Measurements from ENCODE around the gene RMRP.
"Not testable (repeated sequence)": the region's sequence is repeated elsewhere in the genome, so short reads cannot be mapped to it uniquely, and the experiment has no call there.

RMRP gene

GRCh38 chr9:35637427-35637955, 20.3 kb downstream of the RMRP start:
- H3K27ac ChIP-seq (ENCODE audit: low read length); H4K20me1 ChIP-seq (ENCODE audit: insufficient read depth, low read length); H3K4me3 ChIP-seq (ENCODE audit: low read length); H3K9me2 ChIP-seq (replicated peaks; ENCODE audit: insufficient read depth, low read length); H3K4me2 ChIP-seq (ENCODE audit: low read depth, low read length); H3K27me3 ChIP-seq (replicated peaks; ENCODE audit: insufficient read depth, low read length); H3K9ac ChIP-seq (ENCODE audit: low read length); H3K9me3 ChIP-seq (replicated peaks; ENCODE audit: insufficient read depth, low read length); H3K4me1 ChIP-seq (ENCODE audit: low read length); H3K36me3 ChIP-seq (replicated peaks; ENCODE audit: insufficient read depth, low read length); H2AFZ ChIP-seq (ENCODE audit: low read length); H3K79me2 ChIP-seq (ENCODE audit: low read length); H3F3A ChIP-seq (ENCODE audit: insufficient read depth, low read length); DNase-seq: not testable (repeated sequence)

- H3K79me2 ChIP-seq (ENCODE audit: low read length); H4K20me1 ChIP-seq (ENCODE audit: insufficient read depth, low read length); H3K4me2 ChIP-seq (ENCODE audit: low read depth, low read length); H2AFZ ChIP-seq (ENCODE audit: low read length); H3K36me3 ChIP-seq (replicated peaks; ENCODE audit: insufficient read depth, low read length); H3K9me2 ChIP-seq (replicated peaks; ENCODE audit: insufficient read depth, low read length); H3K4me1 ChIP-seq (ENCODE audit: low read length); H3K27me3 ChIP-seq (replicated peaks; ENCODE audit: insufficient read depth, low read length); H3F3A ChIP-seq (ENCODE audit: insufficient read depth, low read length); DNase-seq; H3K4me3 ChIP-seq (ENCODE audit: low read length); H3K9ac ChIP-seq (ENCODE audit: low read length); H3K9me3 ChIP-seq (replicated peaks; ENCODE audit: insufficient read depth, low read length); H3K27ac ChIP-seq (ENCODE audit: low read length): not testable (repeated sequence)
Measured at GRCh38 chr9:35636877-35637246, 21.0 kb downstream of the RMRP start.

GRCh38 chr9:35636135-35636876, 21.5 kb downstream of the RMRP start:
- H3K9me2 ChIP-seq (replicated peaks; ENCODE audit: insufficient read depth, low read length) = no peaks in the 10 kb centered on the region
- no peaks in the 10 kb centered on the region for H3F3A ChIP-seq (ENCODE audit: insufficient read depth, low read length)
- no peaks in the 10 kb centered on the region for H3K79me2 ChIP-seq (ENCODE audit: low read length)
- no peak overlapping the region for H3K4me2 ChIP-seq (ENCODE audit: low read depth, low read length)
- no peak for DNase-seq
- H3K4me1 ChIP-seq (ENCODE audit: low read length) = peaks cover 10% of the 10 kb centered on the region
- TF ChIP-seq CTCF (IDR thresholded peaks at IDR 0.05; ENCODE audit: low read length) (no peak), EZH2phosphoT487 (IDR thresholded peaks at IDR 0.05; ENCODE audit: low read length) (no peak), EZH2 (optimal IDR thresholded peaks at IDR 0.05; ENCODE audit: low read depth, low read length) (no peak)
- H2AFZ ChIP-seq (ENCODE audit: low read length) = no peak overlapping the region
- H3K9me3 ChIP-seq (replicated peaks; ENCODE audit: insufficient read depth, low read length) = no peaks in the 10 kb centered on the region
- no peak overlapping the region for H3K9ac ChIP-seq (ENCODE audit: low read length)
- no peaks in the 10 kb centered on the region for H3K36me3 ChIP-seq (replicated peaks; ENCODE audit: insufficient read depth, low read length)
- no peak overlapping the region for H3K4me3 ChIP-seq (ENCODE audit: low read length)
- H4K20me1 ChIP-seq (ENCODE audit: insufficient read depth, low read length) = no peaks in the 10 kb centered on the region
- H3K27ac ChIP-seq (ENCODE audit: low read length) = no peak overlapping the region
- no peaks in the 10 kb centered on the region for H3K27me3 ChIP-seq (replicated peaks; ENCODE audit: insufficient read depth, low read length)

- H3K4me1 ChIP-seq (ENCODE audit: low read length) = peaks cover 10% of the 10 kb centered on the region
- H3K27me3 ChIP-seq (replicated peaks; ENCODE audit: insufficient read depth, low read length) = no peaks in the 10 kb centered on the region
- no peaks in the 10 kb centered on the region for H4K20me1 ChIP-seq (ENCODE audit: insufficient read depth, low read length)
- no peaks in the 10 kb centered on the region for H3K79me2 ChIP-seq (ENCODE audit: low read length)
- no peaks in the 10 kb centered on the region for H3K36me3 ChIP-seq (replicated peaks; ENCODE audit: insufficient read depth, low read length)
- H3F3A ChIP-seq (ENCODE audit: insufficient read depth, low read length) = no peaks in the 10 kb centered on the region
- no peaks in the 10 kb centered on the region for H3K9me2 ChIP-seq (replicated peaks; ENCODE audit: insufficient read depth, low read length)
- no peak for DNase-seq
- H3K9me3 ChIP-seq (replicated peaks; ENCODE audit: insufficient read depth, low read length) = no peaks in the 10 kb centered on the region
- H3K9ac ChIP-seq (ENCODE audit: low read length) = no peak overlapping the region
- TF ChIP-seq EZH2phosphoT487 (IDR thresholded peaks at IDR 0.05; ENCODE audit: low read length) = no peak
- no peak for TF ChIP-seq EZH2 (optimal IDR thresholded peaks at IDR 0.05; ENCODE audit: low read depth, low read length)
- no peak for TF ChIP-seq CTCF (IDR thresholded peaks at IDR 0.05; ENCODE audit: low read length)
- no peak overlapping the region for H3K4me2 ChIP-seq (ENCODE audit: low read depth, low read length)
- no peak overlapping the region for H3K4me3 ChIP-seq (ENCODE audit: low read length)
- H2AFZ ChIP-seq (ENCODE audit: low read length) = no peak overlapping the region
- H3K27ac ChIP-seq (ENCODE audit: low read length) = no peak overlapping the region
Measured at GRCh38 chr9:35635730-35636129, 22.1 kb downstream of the RMRP start.
